Measurements from ENCODE around the gene PPP6R2. TPM values are rescaled to one million over a fixed set of nuclear protein-coding genes. Genes with fewer than 3 reads are reported as not detected.

The PPP6R2 gene
- total and polyA plus RNA-seq, 2 of the 4 experiments (the other 2 are of a cell fraction), result 49.2 to 51.6 TPM

GRCh38 chr22:50459016-50459415 lies 115.9 kb downstream of the PPP6R2 start:
- H3K27ac ChIP-seq (ENCODE audit: insufficient read depth, low read length), result no peak overlapping the region
- intact Hi-C loops (cut with micrococcal nuclease), result no loop called here
- no peak overlapping the region for H4K8ac ChIP-seq (ENCODE audit: low read depth in 2 of 2, low read length in 2 of 2)
- no peak overlapping the region for H2BK120ac ChIP-seq (ENCODE audit: low read depth, low read length)
- no peak overlapping the region for H3K4me2 ChIP-seq (ENCODE audit: low read depth, low read length)
- no peaks in the 10 kb centered on the region for H3K4me1 ChIP-seq (ENCODE audit: control insufficient read depth, insufficient read depth, low read length)
- H3K36me3 ChIP-seq (ENCODE audit: control insufficient read depth, insufficient read depth, low read length), result peaks cover 91% of the 10 kb centered on the region
- no peak overlapping the region for H4K5ac ChIP-seq (ENCODE audit: low read depth, low read length)
- H3K27me3 ChIP-seq (ENCODE audit: control insufficient read depth, insufficient read depth, low read length), result no peaks in the 10 kb centered on the region
- 91% methylated on average over 15 of the region's 22 CpGs; no CpG with 5 or more reads in 1 of the 2 experiments for WGBS, 2 experiments (ENCODE audit: extremely low coverage in 2 of 2, insufficient read length in 1 of 2)
- no peaks in the 10 kb centered on the region for H3K9me1 ChIP-seq (ENCODE audit: insufficient read depth, low read length)
- no peak overlapping the region for H2BK5ac ChIP-seq (ENCODE audit: low read depth, low read length, poor library complexity, severe bottlenecking)
- no peak overlapping the region for H4K91ac ChIP-seq (ENCODE audit: insufficient read depth, low read depth, low read length)
- no peak overlapping the region for H3K23ac ChIP-seq (ENCODE audit: low read depth, low read length)
- H2AK5ac ChIP-seq (ENCODE audit: low read depth, low read length), result no peak overlapping the region
- ATAC-seq (ENCODE audit: low read depth) (no peak), DNase-seq (no peak)
- no peak overlapping the region for H3K18ac ChIP-seq (ENCODE audit: low read depth, low read length)
- no peak overlapping the region for H2BK15ac ChIP-seq (ENCODE audit: low read depth, low read length)
- no peaks in the 10 kb centered on the region for H3K9me3 ChIP-seq (ENCODE audit: control insufficient read depth, insufficient read depth, low read length)
- no peak overlapping the region for H3K14ac ChIP-seq (replicated peaks; ENCODE audit: low read depth, low read length)
- POLR2A ChIA-PET (ENCODE audit: unreplicated experiment), result no interaction called here
- TF ChIP-seq POLR2A (IDR thresholded peaks at IDR 0.05; ENCODE audit: low read depth, low read length), result no peak
- TF ChIP-seq RFX5 (IDR thresholded peaks at IDR 0.05; ENCODE audit: low read depth, low read length), result no peak
- no peak for TF ChIP-seq BHLHE40 (IDR thresholded peaks at IDR 0.05; ENCODE audit: low read depth, low read length)
- TF ChIP-seq NFE2L2 (IDR thresholded peaks at IDR 0.05; ENCODE audit: low read depth, low read length), result no peak
- no peak for TF ChIP-seq MXI1 (IDR thresholded peaks at IDR 0.05; ENCODE audit: borderline replicate concordance, low read depth, low read length)
- TF ChIP-seq ELK1 (IDR thresholded peaks at IDR 0.05; ENCODE audit: borderline replicate concordance, low read depth, low read length), result no peak
- TF ChIP-seq CHD1 (IDR thresholded peaks at IDR 0.05; ENCODE audit: low read depth, low read length), result no peak
- TF ChIP-seq FOS (IDR thresholded peaks at IDR 0.05; ENCODE audit: low read depth, low read length), result no peak
- no peak for TF ChIP-seq MAFK (IDR thresholded peaks at IDR 0.05; ENCODE audit: low read depth, low read length)
- no peak for TF ChIP-seq RAD21 (IDR thresholded peaks at IDR 0.05; ENCODE audit: low read length)
- no peak for TF ChIP-seq USF2 (IDR thresholded peaks at IDR 0.05; ENCODE audit: low read depth, low read length)
- TF ChIP-seq CEBPB (IDR thresholded peaks at IDR 0.05; ENCODE audit: low read depth, low read length), result no peak
- TF ChIP-seq SMC3 (IDR thresholded peaks at IDR 0.05; ENCODE audit: low read depth, low read length), result no peak
- TF ChIP-seq, protein P1, sequence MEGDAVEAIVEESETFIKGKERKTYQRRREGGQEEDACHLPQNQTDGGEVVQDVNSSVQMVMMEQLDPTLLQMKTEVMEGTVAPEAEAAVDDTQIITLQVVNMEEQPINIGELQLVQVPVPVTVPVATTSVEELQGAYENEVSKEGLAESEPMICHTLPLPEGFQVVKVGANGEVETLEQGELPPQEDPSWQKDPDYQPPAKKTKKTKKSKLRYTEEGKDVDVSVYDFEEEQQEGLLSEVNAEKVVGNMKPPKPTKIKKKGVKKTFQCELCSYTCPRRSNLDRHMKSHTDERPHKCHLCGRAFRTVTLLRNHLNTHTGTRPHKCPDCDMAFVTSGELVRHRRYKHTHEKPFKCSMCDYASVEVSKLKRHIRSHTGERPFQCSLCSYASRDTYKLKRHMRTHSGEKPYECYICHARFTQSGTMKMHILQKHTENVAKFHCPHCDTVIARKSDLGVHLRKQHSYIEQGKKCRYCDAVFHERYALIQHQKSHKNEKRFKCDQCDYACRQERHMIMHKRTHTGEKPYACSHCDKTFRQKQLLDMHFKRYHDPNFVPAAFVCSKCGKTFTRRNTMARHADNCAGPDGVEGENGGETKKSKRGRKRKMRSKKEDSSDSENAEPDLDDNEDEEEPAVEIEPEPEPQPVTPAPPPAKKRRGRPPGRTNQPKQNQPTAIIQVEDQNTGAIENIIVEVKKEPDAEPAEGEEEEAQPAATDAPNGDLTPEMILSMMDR (conservative IDR thresholded peaks at IDR 0.05; ENCODE audit: low read depth, low read length), result no peak
- no peak for TF ChIP-seq RCOR1 (IDR thresholded peaks at IDR 0.05; ENCODE audit: insufficient replicate concordance, low read length)
- TF ChIP-seq MAZ (IDR thresholded peaks at IDR 0.05; ENCODE audit: borderline replicate concordance, low read depth, low read length), result no peak
- H3K4ac ChIP-seq (ENCODE audit: low read depth, low read length), result no peak overlapping the region
- H3K9ac ChIP-seq (ENCODE audit: low read depth, low read length), result no peak overlapping the region
- H4K20me1 ChIP-seq (ENCODE audit: insufficient read depth, low read length), result peaks cover 10% of the 10 kb centered on the region
- no peak overlapping the region for H2AFZ ChIP-seq (replicated peaks; ENCODE audit: low read length, poor library complexity)
- no peak overlapping the region for H2BK20ac ChIP-seq (ENCODE audit: low read depth, low read length)
- in situ Hi-C loops (cut with MboI; ENCODE audit: low sequenced_read_pairs), result no loop called here
- CTCF ChIA-PET, result interaction anchor here (0.6 kb wide), 1 partner anchor 161 kb away, joined by 3 read pairs; no protein-coding TSS in a partner anchor
- H3K4me3 ChIP-seq (ENCODE audit: insufficient read depth, low read depth, low read length), result no peak overlapping the region
- H3K56ac ChIP-seq (ENCODE audit: extremely low read depth, insufficient read depth, low read length), result no peak overlapping the region
- BruUV-seq (replicated peaks), result no TSS peak
- H3K79me1 ChIP-seq (ENCODE audit: low read depth in 1 of 2, low read length in 2 of 2), result 0 out of 4 replicates have a peak, but pooled peaks cover 0 to under 1% of the 10 kb centered on the region in 2 experiments
- H2AK9ac ChIP-seq (replicated peaks; ENCODE audit: low read depth, low read length, poor library complexity), result peak overlapping the region; percentile 65
- dilution Hi-C loops (cut with HindIII; ENCODE audit: low sequenced_read_pairs, unreplicated experiment), result no loop called here
